Posterior cingulate gyrus (tissue), 11 donors: ENCODE measurements around the gene CDC42BPA.

Experiments
- DNase-seq, 10 donors: peaks; one replicate each; pipeline versions ENCODE4 v3.0.0 to v3.0.0-alpha.2; 2020 to 2021; ENCODE audit warnings: mixed read lengths in 3 of 10
- intact Hi-C: fragments of 100-400 bp; cut with DNase I; formaldehyde crosslinking; loops from one replicate; pipeline ENCODE4 v1.15.1; 2023

CDC42BPA gene

DNA sequence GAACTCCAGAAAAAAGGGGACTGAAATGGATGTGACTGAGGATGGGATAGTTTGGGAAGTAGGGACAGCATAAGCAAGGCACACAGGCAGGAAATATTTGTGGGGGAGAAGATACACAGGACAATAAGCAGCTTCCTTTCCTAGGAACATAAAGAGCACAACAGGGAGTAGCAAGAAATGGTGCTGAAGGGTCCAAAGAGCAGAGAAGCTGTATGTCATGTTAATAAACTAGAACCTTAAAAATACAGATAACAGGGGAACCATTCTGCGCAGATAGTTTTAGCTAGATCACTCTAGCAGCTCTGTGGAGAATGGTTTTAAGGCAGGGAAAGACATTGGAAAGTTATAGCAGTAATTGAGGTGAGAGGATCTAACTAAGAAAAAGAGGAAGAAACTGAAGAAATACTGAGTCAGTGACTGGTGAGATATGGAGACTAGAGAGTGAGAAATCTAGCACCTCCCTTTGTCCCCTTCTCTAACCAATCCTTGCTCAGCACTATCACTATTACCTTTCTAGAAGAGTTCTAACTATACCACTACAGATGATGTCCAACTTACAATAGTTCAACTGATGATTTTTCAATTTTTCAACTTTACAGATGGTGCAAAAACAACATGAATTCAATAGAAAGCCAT, 95.0 kb downstream of the CDC42BPA start:
- intact Hi-C loops, result no loop called here
- DNase-seq, result no peak

GRCh38 chr1:227219715-227220292, 98.5 kb downstream of the CDC42BPA start:
- no peak for DNase-seq
- intact Hi-C loops, result no loop called here

DNA sequence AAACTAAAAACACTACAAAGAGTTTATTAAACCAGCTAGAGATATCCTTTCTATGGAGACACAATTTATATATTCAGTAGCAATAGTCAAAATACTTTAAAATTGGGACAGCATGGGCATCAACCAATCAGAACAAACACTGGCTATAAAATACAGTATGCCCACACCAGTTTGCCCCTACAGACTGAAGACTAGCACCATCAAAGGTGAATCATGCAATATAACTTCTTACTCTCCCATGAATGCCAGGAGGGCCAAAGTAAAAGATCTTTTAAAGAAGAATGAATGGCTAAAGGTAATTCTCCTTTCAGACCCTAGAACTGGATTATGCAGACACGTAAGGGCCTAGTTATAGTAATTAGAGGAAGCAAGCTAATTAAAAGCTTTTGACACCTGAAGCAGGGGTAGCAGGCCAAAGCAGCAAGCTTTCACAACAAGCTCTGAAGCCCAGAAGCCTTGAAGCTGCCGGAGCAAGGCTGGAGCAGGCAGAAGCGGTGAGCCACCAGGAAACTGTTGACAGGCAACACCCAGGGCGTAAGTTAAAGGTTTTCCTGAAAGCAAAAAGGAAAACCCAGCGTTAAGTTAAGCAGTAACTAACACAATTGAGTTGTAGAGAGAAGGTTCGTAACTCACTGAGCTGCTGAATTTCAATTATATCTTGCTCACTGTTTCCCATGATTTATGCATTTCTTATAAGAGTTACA, 99.3 kb downstream of the CDC42BPA start:
- intact Hi-C loops, result no loop called here
- DNase-seq, result peak in 1 of 10 donors; percentile 35

GRCh38 chr1:227215863-227216510, 102.3 kb downstream of the CDC42BPA start:
- intact Hi-C loops, result no loop called here

DNA sequence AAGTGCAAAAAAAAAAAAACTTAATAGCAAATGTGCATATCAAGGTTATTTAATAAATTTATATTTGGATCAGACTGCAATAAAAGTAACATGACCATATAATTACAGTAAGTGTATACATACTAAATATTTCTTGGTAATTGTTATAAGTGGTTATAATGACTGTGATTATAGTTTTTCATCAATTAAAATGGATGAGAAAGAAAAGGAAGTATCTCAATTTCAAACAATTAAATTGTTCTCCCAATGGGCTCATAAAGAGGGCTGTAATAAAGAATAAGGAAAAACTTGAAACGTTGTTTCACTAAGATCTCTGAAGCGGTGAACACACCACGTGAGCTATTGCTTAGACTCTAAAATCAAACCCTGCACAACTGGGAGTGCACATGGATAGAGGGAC, 104.1 kb downstream of the CDC42BPA start:
- no peak for DNase-seq
- intact Hi-C loops, result no loop called here

More at GRCh38 chr1:227215863-227216510, 102.3 kb downstream of the CDC42BPA start:
- no peak for DNase-seq

DNA sequence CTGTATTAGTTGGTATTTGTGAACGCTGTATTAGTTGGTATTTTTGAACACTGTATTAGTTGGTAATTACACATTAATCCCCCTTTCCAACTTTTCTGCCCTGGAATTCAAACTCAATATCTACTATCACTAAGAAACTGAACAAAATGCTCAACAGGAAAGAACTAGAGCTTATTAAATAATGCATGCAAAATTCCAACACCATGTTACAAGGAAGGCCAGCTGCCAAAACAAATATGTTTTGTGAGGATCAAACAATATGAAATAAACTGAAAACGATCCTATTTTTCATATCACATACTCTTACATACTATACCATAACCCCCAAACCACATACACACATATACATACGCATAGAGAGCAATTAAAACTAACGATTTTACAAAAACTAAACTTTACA, 104.9 kb downstream of the CDC42BPA start:
- intact Hi-C loops, result no loop called here
- DNase-seq, result no peak

GRCh38 chr1:227212164-227212563, 106.1 kb downstream of the CDC42BPA start:
- no peak for DNase-seq
- intact Hi-C loops, result no loop called here

- intact Hi-C loops, result no loop called here
Measured at GRCh38 chr1:227210604-227211003, 107.7 kb downstream of the CDC42BPA start.

DNA sequence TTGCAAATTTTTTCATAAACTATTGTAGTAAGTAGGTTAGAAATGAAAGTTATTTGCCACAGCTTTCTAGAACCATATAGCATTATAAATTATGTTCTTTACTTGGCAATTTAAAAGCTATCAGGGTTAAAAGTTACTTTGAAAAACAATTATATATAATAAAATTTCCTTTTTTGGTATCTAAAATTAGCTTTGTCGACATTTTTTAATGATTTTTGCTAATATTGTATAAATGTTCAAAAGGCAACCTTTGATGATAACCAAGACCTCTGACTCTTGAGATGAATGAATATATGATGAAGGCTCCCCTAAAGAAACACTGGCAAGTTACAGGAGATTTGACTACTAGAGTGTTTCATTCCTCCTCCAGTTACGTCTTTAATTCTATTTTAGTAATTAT, 121.2 kb downstream of the CDC42BPA start:
- DNase-seq, result no peak

More at GRCh38 chr1:227210604-227211003, 107.7 kb downstream of the CDC42BPA start:
- no peak for DNase-seq

DNA sequence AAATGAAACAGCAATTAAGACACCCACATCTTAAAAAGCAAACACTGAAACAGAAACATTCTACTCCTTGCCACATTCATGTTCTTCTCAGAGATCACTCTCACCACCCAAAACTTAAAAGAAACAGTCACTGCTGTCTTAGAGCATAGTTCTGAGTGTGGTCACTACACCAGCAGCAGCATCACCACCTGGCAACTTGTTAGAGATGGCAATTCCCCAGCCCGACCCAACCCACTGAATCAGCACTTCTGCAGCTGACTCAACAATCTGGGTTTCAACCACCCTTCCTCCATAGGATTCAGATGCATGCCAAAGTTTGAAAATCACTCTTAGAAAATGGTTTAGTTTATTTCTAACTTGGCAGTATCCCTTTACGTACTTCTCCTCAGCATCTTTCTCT, 126.1 kb downstream of the CDC42BPA start:
- peak in 6 of 10 donors; percentile 3 to 80 (median 20) for DNase-seq
- intact Hi-C loops, result no loop called here

More for the DNA sequence above, 121.2 kb downstream of the CDC42BPA start:
- intact Hi-C loops, result no loop called here

DNA sequence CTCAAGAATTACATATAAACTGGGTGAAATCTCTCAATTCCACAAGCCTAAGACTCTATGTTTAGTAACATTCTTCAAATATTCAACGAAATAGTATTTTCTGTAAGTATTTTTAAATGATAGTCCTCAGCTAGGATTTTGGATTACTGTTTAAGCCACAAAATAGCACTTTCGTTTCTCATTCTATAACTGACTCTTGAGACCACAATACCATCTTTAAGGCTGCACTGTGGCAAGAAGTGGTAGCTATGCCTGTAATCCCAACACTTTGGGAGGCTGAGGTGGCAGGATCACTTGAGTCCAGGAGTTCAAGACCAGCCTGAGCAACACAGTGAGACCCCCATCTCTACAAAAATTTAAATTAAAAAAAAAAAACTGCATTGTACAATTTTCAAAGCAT, 126.7 kb downstream of the CDC42BPA start:
- no peak for DNase-seq
- intact Hi-C loops, result no loop called here

GRCh38 chr1:227190321-227190720, 128.0 kb downstream of the CDC42BPA start:
- DNase-seq, result no peak
- intact Hi-C loops, result no loop called here

GRCh38 chr1:227185291-227185690, 133.0 kb downstream of the CDC42BPA start:
- peak in 1 of 10 donors; percentile 59 for DNase-seq
- intact Hi-C loops, result no loop called here

- intact Hi-C loops, result no loop called here
- no peak for DNase-seq
Measured at GRCh38 chr1:227182012-227182411, 136.3 kb downstream of the CDC42BPA start.

DNA sequence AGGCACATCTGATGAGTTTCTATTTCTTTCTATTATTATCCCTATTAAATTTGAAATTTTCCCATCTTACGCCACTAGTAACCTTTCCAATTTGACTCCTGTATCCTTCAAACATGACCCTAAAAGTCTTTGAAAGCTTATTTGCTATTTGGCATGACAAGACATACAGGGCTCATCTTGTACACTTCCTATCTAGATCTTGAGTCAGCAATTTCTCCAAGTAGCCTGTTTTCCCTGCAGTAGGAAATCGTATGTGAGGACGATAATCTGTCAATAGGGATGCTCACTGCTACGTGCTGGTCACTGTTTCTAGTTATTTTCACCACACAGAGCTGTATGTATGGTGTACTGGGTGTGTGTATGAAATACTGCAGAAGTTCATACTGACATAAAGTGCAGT, 142.7 kb downstream of the CDC42BPA start:
- intact Hi-C loops, result no loop called here

DNA sequence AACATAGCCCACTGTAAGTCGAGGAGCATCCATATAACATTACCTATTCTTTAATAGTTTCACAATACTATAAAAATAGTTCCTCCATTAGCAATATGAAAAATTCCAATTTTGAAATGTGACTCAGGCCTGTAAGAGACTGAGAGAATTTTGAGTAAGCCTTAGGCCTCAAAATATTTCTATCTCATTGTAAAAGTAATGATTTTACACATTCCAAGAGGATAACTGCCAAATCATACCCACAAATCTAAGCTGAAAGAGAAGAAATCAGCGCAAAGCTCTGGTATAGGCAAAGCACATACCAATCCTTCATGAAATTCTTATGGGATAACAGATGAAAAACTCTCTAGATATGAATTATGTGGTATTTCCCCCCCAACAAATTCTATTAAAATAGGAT, 144.1 kb downstream of the CDC42BPA start:
- intact Hi-C loops, result no loop called here
- no peak for DNase-seq

More for the DNA sequence above, 142.7 kb downstream of the CDC42BPA start:
- no peak for DNase-seq

DNA sequence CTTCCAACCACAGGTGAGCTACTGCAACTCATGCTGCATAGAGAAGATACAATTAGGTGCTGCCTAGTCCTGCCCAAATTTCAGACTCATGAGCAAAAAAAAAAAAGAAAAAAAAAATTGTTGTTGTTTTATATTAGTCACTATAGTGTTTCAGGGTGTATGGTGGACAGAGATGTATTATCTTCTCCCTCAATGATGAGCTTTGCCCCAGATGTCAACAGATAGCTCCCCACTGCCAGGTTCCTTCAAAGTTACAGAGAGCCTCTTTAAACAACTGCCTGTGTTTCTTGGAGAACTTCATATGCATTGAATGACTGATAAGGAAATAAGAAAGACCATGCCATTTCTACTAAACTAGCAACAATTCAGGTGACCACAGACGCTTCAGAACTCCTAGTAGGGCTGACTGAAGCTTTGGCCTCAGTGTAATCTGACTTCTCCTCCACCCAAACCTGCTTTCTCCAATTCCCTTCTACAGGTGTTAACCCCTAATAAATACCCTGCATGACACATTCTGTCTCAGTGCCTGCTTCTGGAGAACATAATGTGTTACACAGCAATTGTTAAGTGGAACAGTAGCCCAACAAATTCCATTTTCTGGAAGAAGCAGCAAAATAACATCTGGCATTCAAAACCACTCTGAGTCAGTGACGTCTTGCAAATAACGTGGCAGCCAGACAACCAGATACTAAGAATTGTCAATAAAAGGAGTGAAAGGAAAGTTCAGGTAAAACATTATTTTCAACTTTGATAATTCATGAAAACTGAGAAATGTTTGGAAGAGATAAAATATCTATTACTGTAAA, 147.7 kb downstream of the CDC42BPA start:
- no peak for DNase-seq
- intact Hi-C loops, result no loop called here

GRCh38 chr1:227169343-227169742, 148.9 kb downstream of the CDC42BPA start:
- intact Hi-C loops, result no loop called here
- DNase-seq, result no peak

DNA sequence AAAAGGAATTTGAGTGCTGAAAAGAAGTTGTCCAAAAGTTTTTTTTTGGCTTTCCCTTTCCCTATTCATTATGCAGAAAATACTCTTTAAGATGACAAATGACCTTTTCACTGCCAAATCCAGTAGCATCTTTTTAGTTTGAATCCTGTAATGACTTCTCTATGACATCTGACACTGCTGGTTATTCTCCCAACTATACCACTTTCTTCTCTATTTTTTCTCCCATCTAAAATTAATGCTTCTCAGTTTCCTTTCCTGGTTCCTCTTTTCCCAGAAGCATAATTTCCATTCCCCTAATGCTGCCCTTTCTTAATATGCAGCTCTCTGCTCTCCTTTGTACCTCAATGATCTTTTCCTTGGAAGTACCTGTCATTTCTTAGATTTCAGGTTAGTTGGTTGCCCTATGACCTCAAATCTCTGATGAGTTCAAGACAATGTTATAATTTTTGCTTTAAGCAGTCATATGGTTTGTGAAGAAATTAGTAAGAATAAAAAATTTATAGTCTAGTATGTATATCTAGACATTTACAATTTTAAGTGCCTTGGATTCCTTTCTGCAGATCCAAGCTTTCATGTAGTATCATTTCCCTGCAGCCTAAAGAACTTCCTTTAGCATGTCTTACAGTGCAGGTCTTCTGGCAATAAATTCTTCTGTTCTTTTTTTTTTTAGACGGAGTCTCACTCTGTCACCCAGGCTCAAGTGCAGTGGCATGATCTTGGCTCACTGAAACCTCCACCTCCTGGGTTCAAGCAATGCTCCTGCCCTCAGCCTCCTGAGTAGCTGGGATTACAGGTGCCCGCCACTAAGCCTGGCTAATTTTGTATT, 150.8 kb downstream of the CDC42BPA start:
- intact Hi-C loops, result no loop called here

GRCh38 chr1:227166559-227166958, 151.7 kb downstream of the CDC42BPA start:
- intact Hi-C loops, result no loop called here
- no peak for DNase-seq

More for the DNA sequence above, 150.8 kb downstream of the CDC42BPA start:
- DNase-seq, result no peak
